HEK293 (cell line): ENCODE data around the gene TRAPPC2L.

Experiments
- CTCF ChIA-PET: fragments of 350-600 bp; formaldehyde crosslinking; extraction: SDS; loops from one replicate; lab custom pipeline; 2021; ENCODE audit warnings: antibody characterized with exemption; lab: Yijun Ruan, JAX
- POLR2A ChIA-PET: fragments of 300-600 bp; formaldehyde crosslinking; extraction: SDS; loops from one replicate; lab custom pipeline; 2020; ENCODE audit warnings: antibody characterized with exemption, inconsistent platforms; lab: Yijun Ruan, JAX
- H3K27ac ChIP-seq: fragments of 200-500 bp; sonication (Bioruptor generic); 2 replicates; pipeline ENCODE4 v1.5.1; 2014; ENCODE audit warnings: low read depth, low read length, control low read depth, inconsistent platforms; ENCODE audit errors: extremely low read depth
- H3K36me3 ChIP-seq, 2 experiments: fragments of 200-500 bp in 1 of 2; sonication (Bioruptor generic) in 1 of 2; 1 replicate in 1 of 2; 2 replicates in 1 of 2; pipeline ENCODE4 v1.5.1; 2014 to 2017; ENCODE audit warnings: inconsistent platforms in 2 of 2, low read length in 2 of 2; ENCODE audit not compliant: control insufficient read depth in 2 of 2, insufficient read depth in 1 of 2
- H3K4me1 ChIP-seq: fragments of 200-500 bp; sonication (Bioruptor generic); 2 replicates; pipeline ENCODE4 v1.5.1; 2014; ENCODE audit warnings: mild to moderate bottlenecking, low read length, inconsistent platforms; ENCODE audit not compliant: control insufficient read depth, insufficient read depth
- H3K4me3 ChIP-seq: 2 replicates; pipeline ENCODE4 v1.5.1; 2011; ENCODE audit warnings: low read depth, mild to moderate bottlenecking, control low read depth, low read length, moderate library complexity
- H3K9me3 ChIP-seq: fragments of 200-500 bp; sonication (Bioruptor generic); 2 replicates; pipeline ENCODE4 v1.5.1; 2014; ENCODE audit warnings: low read depth, low read length, inconsistent platforms; ENCODE audit not compliant: control insufficient read depth, insufficient read depth
- HIC1 ChIP-seq: fragments of 450-650 bp; formaldehyde crosslinking; IDR thresholded peaks from 2 replicates; pipeline ENCODE4 v1.5.1; 2016; ENCODE audit warnings: missing biosample characterization, missing genetic modification characterization
- HOXC10 ChIP-seq: sonication (generic); formaldehyde crosslinking; IDR thresholded peaks from 2 replicates; pipeline ENCODE4 v1.8.1; 2023; ENCODE audit warnings: mild to moderate bottlenecking, missing genetic modification reagents
- INSM2 ChIP-seq: fragments of 450-650 bp; formaldehyde crosslinking; IDR thresholded peaks from 2 replicates; pipeline ENCODE4 v1.5.1; 2016; ENCODE audit warnings: missing biosample characterization, missing genetic modification characterization
- KLF1 ChIP-seq: fragments of 450-650 bp; formaldehyde crosslinking; IDR thresholded peaks from 2 replicates; pipeline ENCODE4 v1.5.1; 2016; ENCODE audit warnings: missing biosample characterization, missing genetic modification characterization
- KLF9 ChIP-seq: fragments of 450-650 bp; formaldehyde crosslinking; IDR thresholded peaks from 2 replicates; pipeline ENCODE4 v1.5.1; 2016; ENCODE audit warnings: missing biosample characterization, missing genetic modification characterization, low read depth
- MZF1 ChIP-seq: fragments of 450-650 bp; formaldehyde crosslinking; IDR thresholded peaks from 2 replicates; pipeline ENCODE4 v1.5.1; 2017; ENCODE audit warnings: missing biosample characterization, missing genetic modification characterization, borderline replicate concordance
- OSR2 ChIP-seq: fragments of 450-650 bp; formaldehyde crosslinking; IDR thresholded peaks from 2 replicates; pipeline ENCODE4 v1.5.1; 2016; ENCODE audit warnings: missing biosample characterization, missing genetic modification characterization
- TRIM28 ChIP-seq: IDR thresholded peaks from 2 replicates; pipeline ENCODE4 v1.6.1; 2011; ENCODE audit warnings: low read length, control low read depth, borderline replicate concordance
- ZBTB1 ChIP-seq: fragments of 450-650 bp; formaldehyde crosslinking; IDR thresholded peaks from 2 replicates; pipeline ENCODE4 v1.5.1; 2016; ENCODE audit warnings: missing biosample characterization, missing genetic modification characterization
- ZFP69B ChIP-seq: fragments of 450-650 bp; formaldehyde crosslinking; IDR thresholded peaks from 2 replicates; pipeline ENCODE4 v1.5.1; 2016; ENCODE audit warnings: missing biosample characterization, missing genetic modification characterization
- ZIC2 ChIP-seq: fragments of 450-650 bp; formaldehyde crosslinking; IDR thresholded peaks from 2 replicates; pipeline ENCODE4 v1.5.1; 2016; ENCODE audit warnings: missing biosample characterization, missing genetic modification characterization
- ZNF18 ChIP-seq: fragments of 450-650 bp; formaldehyde crosslinking; IDR thresholded peaks from 2 replicates; pipeline ENCODE4 v1.5.1; 2016; ENCODE audit warnings: missing biosample characterization, missing genetic modification characterization
- ZNF211 ChIP-seq: fragments of 450-650 bp; formaldehyde crosslinking; IDR thresholded peaks from 2 replicates; pipeline ENCODE4 v1.5.1; 2016; ENCODE audit warnings: low read depth, missing biosample characterization, missing genetic modification characterization
- ZNF266 ChIP-seq: fragments of 450-650 bp; formaldehyde crosslinking; IDR thresholded peaks from 2 replicates; pipeline ENCODE4 v1.5.1; 2016; ENCODE audit warnings: missing biosample characterization, missing genetic modification characterization, low read depth
- ZNF335 ChIP-seq: fragments of 450-650 bp; formaldehyde crosslinking; conservative IDR thresholded peaks from 2 replicates; pipeline ENCODE4 v1.5.1; 2016; ENCODE audit warnings: missing biosample characterization, missing genetic modification characterization
- ZNF350 ChIP-seq: fragments of 450-650 bp; formaldehyde crosslinking; IDR thresholded peaks from 2 replicates; pipeline ENCODE4 v1.5.0; 2017; ENCODE audit warnings: missing biosample characterization, mild to moderate bottlenecking, missing genetic modification characterization
- ZNF488 ChIP-seq: fragments of 450-650 bp; formaldehyde crosslinking; IDR thresholded peaks from 2 replicates; pipeline ENCODE4 v1.5.1; 2016; ENCODE audit warnings: missing biosample characterization, missing genetic modification characterization
- ZNF510 ChIP-seq: fragments of 450-650 bp; formaldehyde crosslinking; IDR thresholded peaks from 2 replicates; pipeline ENCODE4 v1.5.1; 2018; ENCODE audit warnings: mild to moderate bottlenecking, missing genetic modification characterization, missing biosample characterization; ENCODE audit not compliant: insufficient replicate concordance
- ZNF521 ChIP-seq: fragments of 450-650 bp; formaldehyde crosslinking; IDR thresholded peaks from 2 replicates; pipeline ENCODE4 v1.5.1; 2017; ENCODE audit warnings: missing biosample characterization, mild to moderate bottlenecking, missing genetic modification characterization
- ZNF561 ChIP-seq: fragments of 450-650 bp; IDR thresholded peaks from 2 replicates; pipeline ENCODE4 v1.5.1; 2018; ENCODE audit warnings: missing biosample characterization, missing genetic modification characterization, borderline replicate concordance
- ZNF660 ChIP-seq: fragments of 450-650 bp; IDR thresholded peaks from 2 replicates; pipeline ENCODE4 v1.5.1; 2018; ENCODE audit warnings: missing biosample characterization, mild to moderate bottlenecking, missing genetic modification characterization
- ZNF664 ChIP-seq: fragments of 450-650 bp; formaldehyde crosslinking; IDR thresholded peaks from 2 replicates; pipeline ENCODE4 v1.5.1; 2016; ENCODE audit warnings: missing biosample characterization, missing genetic modification characterization
- ZNF777 ChIP-seq: fragments of 450-650 bp; formaldehyde crosslinking; IDR thresholded peaks from 2 replicates; pipeline ENCODE4 v1.5.1; 2017; ENCODE audit warnings: missing biosample characterization, missing genetic modification characterization, borderline replicate concordance
- ZNF785 ChIP-seq: fragments of 450-650 bp; formaldehyde crosslinking; IDR thresholded peaks from 2 replicates; pipeline ENCODE4 v1.5.1; 2016; ENCODE audit warnings: missing biosample characterization, missing genetic modification characterization
- ZNF837 ChIP-seq: fragments of 450-650 bp; formaldehyde crosslinking; IDR thresholded peaks from 2 replicates; pipeline ENCODE4 v1.5.1; 2016; ENCODE audit warnings: missing biosample characterization, missing genetic modification characterization
- ZSCAN23 ChIP-seq: fragments of 450-650 bp; formaldehyde crosslinking; IDR thresholded peaks from 2 replicates; pipeline ENCODE4 v1.5.1; 2016; ENCODE audit warnings: missing biosample characterization, missing genetic modification characterization
- ZSCAN30 ChIP-seq: fragments of 450-650 bp; IDR thresholded peaks from 2 replicates; pipeline ENCODE4 v1.5.1; 2018; ENCODE audit warnings: missing biosample characterization, mild to moderate bottlenecking, missing genetic modification characterization, moderate library complexity

TRAPPC2L gene

GRCh38 chr16:88819126-88819525, 37.8 kb upstream of the TRAPPC2L start:
- POLR2A ChIA-PET, result no interaction called here

GRCh38 chr16:88820385-88821025, 36.4 kb upstream of the TRAPPC2L start:
- H3K4me3 ChIP-seq, result no peak overlapping the region
- POLR2A ChIA-PET, result no interaction called here
- no peaks in the 10 kb centered on the region for H3K9me3 ChIP-seq
- no peak for TF ChIP-seq MZF1 (tag by site-specific recombination)
- no peak for TF ChIP-seq ZFP69B (tag by site-specific recombination)
- no peak for TF ChIP-seq ZNF777 (tag by site-specific recombination)
- no peak for TF ChIP-seq ZNF837 (tag by site-specific recombination)
- TF ChIP-seq ZNF488 (tag by site-specific recombination), result no peak
- TF ChIP-seq ZIC2 (tag by site-specific recombination), result 0 out of 2 replicates have a peak, but pooled peaks have one; percentile 9
- TF ChIP-seq TRIM28, result no peak
- TF ChIP-seq ZNF18 (tag by site-specific recombination), result no peak
- no peak for TF ChIP-seq HIC1 (tag by site-specific recombination)
- TF ChIP-seq ZNF211 (tag by site-specific recombination), result no peak
- no peak for TF ChIP-seq ZNF266 (tag by site-specific recombination)
- no peak for TF ChIP-seq ZNF785
- 0 out of 2 replicates have a peak, but pooled peaks have one; percentile 19 for TF ChIP-seq KLF9 (tag by site-specific recombination)
- TF ChIP-seq ZNF510 (tag by site-specific recombination), result no peak
- no peak for TF ChIP-seq ZNF561 (tag by site-specific recombination)
- TF ChIP-seq ZNF660 (tag by site-specific recombination), result no peak
- no peak for TF ChIP-seq OSR2
- TF ChIP-seq INSM2 (tag by site-specific recombination), result no peak
- TF ChIP-seq ZNF521 (tag by site-specific recombination), result no peak
- TF ChIP-seq KLF1 (tag by site-specific recombination), result peak; percentile 69
- TF ChIP-seq HOXC10, result no peak
- TF ChIP-seq ZSCAN23 (tag by site-specific recombination), result no peak
- no peak for TF ChIP-seq ZNF350
- no peak for TF ChIP-seq ZSCAN30 (tag by site-specific recombination)
- no peak for TF ChIP-seq ZBTB1
- H3K36me3 ChIP-seq, result peaks cover 0 to 8% of the 10 kb centered on the region in 2 experiments; a peak in 1 of 3 replicates
- CTCF ChIA-PET, result interaction anchor here (0.6 to 1.6 kb wide), 3 partner anchors 37 to 353 kb away, joined by 3 to 4 read pairs (median 4); partner anchors contain the start of genes GALNS and TRAPPC2L
- no peaks in the 10 kb centered on the region for H3K4me1 ChIP-seq
- H3K27ac ChIP-seq, result no peak overlapping the region

More at GRCh38 chr16:88819126-88819525, 37.8 kb upstream of the TRAPPC2L start:
- Histone ChIP-seq H3K27ac (no peak overlapping the region), H3K4me3 (no peak overlapping the region)
- CTCF ChIA-PET, result interaction anchor here (0.6 to 1.4 kb wide), 4 partner anchors 8 to 419 kb away, joined by 3 to 4 read pairs (median 3); no protein-coding TSS in a partner anchor
- TF ChIP-seq ZNF664 (no peak), ZNF335 (tag by site-specific recombination) (peak; percentile 94)
- TF ChIP-seq, all 188 proteins: peak for 1
- Histone ChIP-seq H3K4me1 (no peaks in the 10 kb centered on the region), H3K36me3 (peaks cover 0 to 5% of the 10 kb centered on the region in 2 experiments; a peak in 1 of 3 replicates), H3K9me3 (no peaks in the 10 kb centered on the region)
